Caco-2 (cell line): ENCODE measurements around the gene LMOD1. TPM values are rescaled to one million over a fixed set of nuclear protein-coding genes. Genes with fewer than 3 reads are reported as not detected.

Source experiments
- BruUV-seq: library from RNA; stranded (reverse); fragments of 400-500 nt; replicated peaks from 2 replicates; lab custom pipeline; 2021; lab: Mats Ljungman, UMichigan
- CTCF ChIA-PET: fragments of 300-600 bp; sonication (Branson Sonifier 250); formaldehyde crosslinking; loops from one replicate; lab custom pipeline; 2022; ENCODE audit warnings: antibody characterized with exemption; lab: Charles Lee
- POLR2A ChIA-PET: fragments of 300-600 bp; sonication (Branson Sonifier 250); formaldehyde crosslinking; loops from one replicate; lab custom pipeline; 2022; ENCODE audit warnings: antibody characterized with exemption; lab: Charles Lee
- DNase-seq, 2 experiments: peaks; one replicate each; pipeline versions ENCODE4 v3.0.0 to v3.0.0-alpha.2; 2020 to 2022
- H3K27me3 ChIP-seq: replicated peaks from 2 replicates; pipeline ENCODE4 v1.6.0; 2011; ENCODE audit warnings: low read length; ENCODE audit not compliant: control insufficient read depth, insufficient read depth
- H3K36me3 ChIP-seq: 2 replicates; pipeline ENCODE4 v1.5.1; 2011; ENCODE audit warnings: low read length; ENCODE audit not compliant: control insufficient read depth, insufficient read depth
- H3K4me1 ChIP-seq: fragments of 250-450 bp; sonication (Bioruptor Pico); 2 replicates; pipeline ENCODE4 v1.5.1; 2020; ENCODE audit warnings: mild to moderate bottlenecking
- H3K4me3 ChIP-seq: 2 replicates; pipeline ENCODE4 v1.5.1; 2011; ENCODE audit warnings: low read depth, mild to moderate bottlenecking, control low read depth, low read length
- H3K9me3 ChIP-seq: fragments of 250-450 bp; sonication (Bioruptor Pico); 2 replicates; pipeline ENCODE4 v1.5.1; 2020; ENCODE audit warnings: mild to moderate bottlenecking, moderate library complexity
- H3K27ac Mint-ChIP-seq: one replicate; pipeline ENCODE4 v1.8.0; 2022; ENCODE audit warnings: mixed read lengths; ENCODE audit not compliant: unreplicated experiment
- H3K27me3 Mint-ChIP-seq: one replicate; pipeline ENCODE4 v1.8.0; 2022; ENCODE audit warnings: mixed read lengths; ENCODE audit not compliant: insufficient read depth, unreplicated experiment
- H3K36me3 Mint-ChIP-seq: one replicate; pipeline ENCODE4 v1.8.0; 2022; ENCODE audit warnings: mild to moderate bottlenecking, mixed read lengths; ENCODE audit not compliant: insufficient read depth, unreplicated experiment
- H3K4me1 Mint-ChIP-seq: one replicate; pipeline ENCODE4 v1.8.0; 2022; ENCODE audit warnings: low read depth, mixed read lengths; ENCODE audit not compliant: unreplicated experiment
- H3K4me3 Mint-ChIP-seq: one replicate; pipeline ENCODE4 v1.8.0; 2022; ENCODE audit warnings: mild to moderate bottlenecking, moderate library complexity, mixed read lengths; ENCODE audit not compliant: unreplicated experiment
- H3K9me3 Mint-ChIP-seq: one replicate; pipeline ENCODE4 v1.8.0; 2022; ENCODE audit warnings: mixed read lengths; ENCODE audit not compliant: unreplicated experiment
- intact Hi-C: fragments of 100-400 bp; cut with micrococcal nuclease; formaldehyde crosslinking; loops from one replicate; pipeline ENCODE4 v1.10.0; 2022; ENCODE audit not compliant: unreplicated experiment
- total RNA-seq: library from RNA; stranded (reverse); gene quantifications from 2 replicates; pipeline ENCODE4 v1.2.3, GENCODE V29; 2022
- TF ChIP-seq, protein P1 (sequence below), 2 experiments: fragments of 200-600 bp in 1 of 2; IDR thresholded peaks; 1 replicate in 1 of 2; 2 replicates in 1 of 2; pipeline versions ENCODE4 v1.5.1 to v1.8.0; 2011 to 2022; ENCODE audit warnings: antibody characterized with exemption in 1 of 2, control low read depth in 1 of 2, inconsistent platforms in 1 of 2, low read depth in 1 of 2, low read length in 1 of 2, mild to moderate bottlenecking in 1 of 2, moderate library complexity in 1 of 2; ENCODE audit not compliant: insufficient read depth in 1 of 2, severe bottlenecking in 1 of 2, unreplicated experiment in 1 of 2

The LMOD1 gene
- total RNA-seq, 1 experiment from 2014 or later: 0.11 TPM

DNA sequence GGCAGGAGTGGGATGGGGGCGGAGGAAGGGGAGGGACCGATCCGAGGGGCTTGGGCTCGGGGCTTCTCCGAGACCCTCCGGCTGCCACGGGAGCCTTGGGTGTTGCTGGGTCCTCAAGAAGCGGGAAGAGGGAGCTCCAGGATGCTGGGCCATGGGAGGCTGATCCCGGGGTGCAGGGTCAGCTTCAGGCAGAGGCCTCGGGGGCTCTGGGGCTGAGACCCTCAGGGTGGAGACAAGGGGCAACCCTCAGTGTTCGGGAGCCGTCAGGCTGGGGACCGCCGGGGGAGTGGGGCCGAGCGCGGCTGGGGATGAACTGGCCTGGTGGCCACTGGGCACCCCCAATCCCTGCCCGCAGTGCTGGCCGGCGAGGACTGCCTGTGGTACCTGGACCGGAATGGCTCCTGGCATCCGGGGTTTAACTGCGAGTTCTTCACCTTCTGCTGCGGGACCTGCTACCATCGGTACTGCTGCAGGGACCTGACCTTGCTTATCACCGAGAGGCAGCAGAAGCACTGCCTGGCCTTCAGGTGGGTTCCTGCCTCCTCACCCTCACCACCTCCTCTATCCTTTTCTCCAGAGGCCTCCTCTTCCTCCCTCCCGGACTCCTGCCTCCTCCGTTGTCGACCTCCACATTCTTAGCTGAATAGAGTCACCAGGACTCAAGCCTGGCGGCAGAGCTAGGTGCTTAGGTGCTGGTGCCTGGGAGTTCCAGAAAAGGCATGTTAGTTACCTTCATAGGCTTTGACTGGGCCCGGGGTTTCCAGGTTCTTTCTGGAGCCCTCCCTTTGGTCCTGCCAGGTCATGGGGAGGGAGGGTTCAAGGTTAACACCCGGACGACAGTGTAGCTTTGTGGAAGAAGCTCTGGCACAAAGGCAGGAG, 57.0 kb downstream of the LMOD1 start:
- no peaks in the 10 kb centered on the region for H3K9me3 ChIP-seq
- Mint-ChIP-seq H3K4me1 (peaks cover 13% of the 10 kb centered on the region), H3K4me3 (peak overlapping the region; percentile 36), H3K27me3 (no peaks in the 10 kb centered on the region), H3K9me3 (no peaks in the 10 kb centered on the region), H3K36me3 (no peaks in the 10 kb centered on the region), H3K27ac (no peak overlapping the region)
- CTCF ChIA-PET: no interaction called here
- POLR2A ChIA-PET: no interaction called here
- intact Hi-C loops: no loop called here
- H3K27me3 ChIP-seq: no peaks in the 10 kb centered on the region
- TF ChIP-seq, protein P1, sequence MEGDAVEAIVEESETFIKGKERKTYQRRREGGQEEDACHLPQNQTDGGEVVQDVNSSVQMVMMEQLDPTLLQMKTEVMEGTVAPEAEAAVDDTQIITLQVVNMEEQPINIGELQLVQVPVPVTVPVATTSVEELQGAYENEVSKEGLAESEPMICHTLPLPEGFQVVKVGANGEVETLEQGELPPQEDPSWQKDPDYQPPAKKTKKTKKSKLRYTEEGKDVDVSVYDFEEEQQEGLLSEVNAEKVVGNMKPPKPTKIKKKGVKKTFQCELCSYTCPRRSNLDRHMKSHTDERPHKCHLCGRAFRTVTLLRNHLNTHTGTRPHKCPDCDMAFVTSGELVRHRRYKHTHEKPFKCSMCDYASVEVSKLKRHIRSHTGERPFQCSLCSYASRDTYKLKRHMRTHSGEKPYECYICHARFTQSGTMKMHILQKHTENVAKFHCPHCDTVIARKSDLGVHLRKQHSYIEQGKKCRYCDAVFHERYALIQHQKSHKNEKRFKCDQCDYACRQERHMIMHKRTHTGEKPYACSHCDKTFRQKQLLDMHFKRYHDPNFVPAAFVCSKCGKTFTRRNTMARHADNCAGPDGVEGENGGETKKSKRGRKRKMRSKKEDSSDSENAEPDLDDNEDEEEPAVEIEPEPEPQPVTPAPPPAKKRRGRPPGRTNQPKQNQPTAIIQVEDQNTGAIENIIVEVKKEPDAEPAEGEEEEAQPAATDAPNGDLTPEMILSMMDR (IDR thresholded peaks at IDR 0.05; ENCODE audit: insufficient read depth in 1 of 2, low read depth in 1 of 2, low read length in 1 of 2, severe bottlenecking in 1 of 2, unreplicated experiment in 1 of 2): no peak
- DNase-seq: no peak
- H3K4me1 ChIP-seq: peaks cover 11% of the 10 kb centered on the region
- H3K36me3 ChIP-seq: no peaks in the 10 kb centered on the region
- peak overlapping the region; percentile 44 for H3K4me3 ChIP-seq
- no TSS peak for BruUV-seq

DNA sequence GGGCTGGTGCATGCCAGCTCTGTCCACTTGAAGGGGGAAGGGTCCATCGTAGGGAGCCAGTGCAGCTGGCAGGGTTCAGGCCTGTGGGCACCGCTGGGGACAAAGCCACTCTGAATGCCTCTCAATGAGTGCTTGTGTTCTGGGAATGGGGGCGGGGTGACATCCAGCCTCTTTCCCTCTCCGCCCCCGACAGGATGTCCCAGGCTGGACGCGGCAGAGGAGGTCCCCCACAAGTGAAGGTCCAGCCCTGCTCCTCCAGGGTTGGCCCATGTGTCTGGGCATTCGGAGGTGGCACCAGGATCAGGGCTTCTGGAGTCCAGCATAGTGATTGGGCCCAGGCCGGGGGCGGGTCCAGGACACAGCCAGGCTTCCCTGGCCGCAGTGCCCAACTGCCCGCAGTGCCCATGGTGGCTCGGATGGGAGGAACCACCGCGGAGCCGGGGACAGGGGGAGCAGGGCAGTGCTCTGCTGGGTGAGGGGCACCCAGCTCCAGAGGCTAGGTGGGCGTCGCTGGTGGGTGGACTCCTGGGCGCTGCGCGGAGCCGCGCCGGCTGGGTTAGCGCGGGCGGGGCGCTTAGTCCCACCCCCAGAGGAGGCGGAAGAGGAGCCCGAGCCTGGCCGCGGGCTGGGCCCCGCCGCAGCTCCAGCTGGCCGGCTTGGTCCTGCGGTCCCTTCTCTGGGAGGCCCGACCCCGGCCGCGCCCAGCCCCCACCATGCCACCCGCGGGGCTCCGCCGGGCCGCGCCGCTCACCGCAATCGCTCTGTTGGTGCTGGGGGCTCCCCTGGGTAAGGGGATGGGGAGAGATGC, 57.9 kb downstream of the LMOD1 start, which contains the start of gene SHISA4:
SHISA4 (plus strand) TSS at position 617 of the 808 bp plus-strand sequence; CDS start at position 714, 97 bp downstream.
- no peaks in the 10 kb centered on the region for H3K9me3 Mint-ChIP-seq
- BruUV-seq: no TSS peak
- H3K4me3 ChIP-seq: peak within 1 kb of the TSS; percentile 44
- H3K4me1 Mint-ChIP-seq: peaks cover 13% of the 10 kb centered on the region
- no peaks in the 10 kb centered on the region for H3K36me3 ChIP-seq
- intact Hi-C loops: no loop called here
- no peaks in the 10 kb centered on the region for H3K9me3 ChIP-seq
- no peak within 1 kb of the TSS for H3K27ac Mint-ChIP-seq
- peak within 1 kb of the TSS; percentile 36 for H3K4me3 Mint-ChIP-seq
- TF ChIP-seq, protein P1 (IDR thresholded peaks at IDR 0.05; ENCODE audit: insufficient read depth in 1 of 2, low read depth in 1 of 2, low read length in 1 of 2, severe bottlenecking in 1 of 2, unreplicated experiment in 1 of 2): no peak
- no peaks in the 10 kb centered on the region for H3K27me3 ChIP-seq
- ChIA-PET CTCF (no interaction called here), POLR2A (interaction anchor here (0.6 kb wide), 1 partner anchor 19 kb away, joined by 3 read pairs; no protein-coding TSS in a partner anchor)
- no peaks in the 10 kb centered on the region for H3K27me3 Mint-ChIP-seq
- DNase-seq: peak; percentile 30
- H3K4me1 ChIP-seq: peaks cover 11% of the 10 kb centered on the region
- H3K36me3 Mint-ChIP-seq: no peaks in the 10 kb centered on the region
